ENCODE data around the gene KIF26A. TPM values are rescaled to one million over a fixed set of nuclear protein-coding genes. Genes with fewer than 3 reads are reported as not detected.

Gene KIF26A
- total and polyA plus RNA-seq, 2 of the 4 experiments (the other 2 are of a cell fraction), result not detected

DNA sequence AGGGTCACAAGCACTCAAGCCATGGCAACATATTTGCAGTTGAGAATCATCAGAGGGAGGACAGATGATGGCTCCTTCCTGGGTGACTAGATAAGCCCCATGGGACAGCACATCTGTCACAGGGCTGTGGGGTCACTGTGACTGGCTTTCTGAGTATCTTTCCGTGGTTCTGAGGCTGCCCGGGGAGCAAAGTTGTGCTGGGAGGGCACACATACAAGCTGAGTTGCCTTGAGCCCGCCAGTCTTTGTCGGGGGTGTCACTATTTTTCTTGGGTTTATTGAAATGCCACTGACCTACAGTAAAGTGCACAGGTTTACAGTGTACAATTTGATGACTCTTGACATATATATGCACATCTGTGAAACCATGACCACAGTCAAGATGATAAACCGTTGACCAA lies 17.2 kb upstream of the KIF26A start:
- Histone ChIP-seq H3K27ac (ENCODE audit: insufficient read depth, low read length) (no peak overlapping the region), H4K91ac (ENCODE audit: insufficient read depth, low read depth, low read length) (no peak overlapping the region), H3K4me1 (ENCODE audit: control insufficient read depth, insufficient read depth, low read length) (no peaks in the 10 kb centered on the region), H3K27me3 (ENCODE audit: control insufficient read depth, insufficient read depth, low read length) (peaks cover 14% of the 10 kb centered on the region; the same call in 1 of the 2 replicates), H3K79me1 (ENCODE audit: low read depth in 1 of 2, low read length in 2 of 2) (no peaks in the 10 kb centered on the region), H2AK9ac (replicated peaks; ENCODE audit: low read depth, low read length, poor library complexity) (no peak overlapping the region), H2BK120ac (ENCODE audit: low read depth, low read length) (no peak overlapping the region), H2AFZ (replicated peaks; ENCODE audit: low read length, poor library complexity) (no peak overlapping the region), H3K4me3 (ENCODE audit: insufficient read depth, low read depth, low read length) (no peak overlapping the region), H3K4me2 (ENCODE audit: low read depth, low read length) (no peak overlapping the region), H2BK5ac (ENCODE audit: low read depth, low read length, poor library complexity, severe bottlenecking) (no peak overlapping the region), H4K8ac (ENCODE audit: low read depth in 2 of 2, low read length in 2 of 2) (no peak overlapping the region), H3K4ac (ENCODE audit: low read depth, low read length) (no peak overlapping the region), H3K56ac (ENCODE audit: extremely low read depth, insufficient read depth, low read length) (no peak overlapping the region), H3K23ac (ENCODE audit: low read depth, low read length) (no peak overlapping the region), H2BK15ac (ENCODE audit: low read depth, low read length) (no peak overlapping the region), H4K20me1 (ENCODE audit: insufficient read depth, low read length) (no peaks in the 10 kb centered on the region; the same call in 1 of the 2 replicates), H3K14ac (replicated peaks; ENCODE audit: low read depth, low read length) (no peak overlapping the region), H2BK20ac (ENCODE audit: low read depth, low read length) (no peak overlapping the region), H3K9ac (ENCODE audit: low read depth, low read length) (no peak overlapping the region), H3K36me3 (ENCODE audit: control insufficient read depth, insufficient read depth, low read length) (no peaks in the 10 kb centered on the region), H3K18ac (ENCODE audit: low read depth, low read length) (no peak overlapping the region), H3K9me1 (ENCODE audit: insufficient read depth, low read length) (no peaks in the 10 kb centered on the region), H4K5ac (ENCODE audit: low read depth, low read length) (no peak overlapping the region), H3K9me3 (ENCODE audit: control insufficient read depth, insufficient read depth, low read length) (no peaks in the 10 kb centered on the region), H2AK5ac (ENCODE audit: low read depth, low read length) (no peak overlapping the region)
- no peak for DNase-seq
- POLR2A ChIA-PET (ENCODE audit: unreplicated experiment), result no interaction called here
- intact Hi-C loops (cut with micrococcal nuclease), result no loop called here
- TF ChIP-seq POLR2A (IDR thresholded peaks at IDR 0.05; ENCODE audit: low read depth, low read length), result no peak
- TF ChIP-seq MAFK (IDR thresholded peaks at IDR 0.05; ENCODE audit: low read depth, low read length), result no peak
- TF ChIP-seq, protein P1, sequence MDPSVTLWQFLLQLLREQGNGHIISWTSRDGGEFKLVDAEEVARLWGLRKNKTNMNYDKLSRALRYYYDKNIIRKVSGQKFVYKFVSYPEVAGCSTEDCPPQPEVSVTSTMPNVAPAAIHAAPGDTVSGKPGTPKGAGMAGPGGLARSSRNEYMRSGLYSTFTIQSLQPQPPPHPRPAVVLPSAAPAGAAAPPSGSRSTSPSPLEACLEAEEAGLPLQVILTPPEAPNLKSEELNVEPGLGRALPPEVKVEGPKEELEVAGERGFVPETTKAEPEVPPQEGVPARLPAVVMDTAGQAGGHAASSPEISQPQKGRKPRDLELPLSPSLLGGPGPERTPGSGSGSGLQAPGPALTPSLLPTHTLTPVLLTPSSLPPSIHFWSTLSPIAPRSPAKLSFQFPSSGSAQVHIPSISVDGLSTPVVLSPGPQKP (IDR thresholded peaks at IDR 0.05; ENCODE audit: borderline replicate concordance, low read depth, low read length), result no peak
- CTCF ChIA-PET, result no interaction called here
- in situ Hi-C loops (cut with MboI; ENCODE audit: low sequenced_read_pairs), result no loop called here
- BruUV-seq (replicated peaks), result no TSS peak
- no peak for ATAC-seq (ENCODE audit: low read depth)
- 40% methylated on average over 3 of the region's 5 CpGs; no CpG with 5 or more reads in 1 of the 2 experiments for WGBS, 2 experiments (ENCODE audit: extremely low coverage in 2 of 2, insufficient read length in 1 of 2)
- dilution Hi-C loops (cut with HindIII; ENCODE audit: low sequenced_read_pairs, unreplicated experiment), result no loop called here

Measured in IMR-90 (cell line).